NOMO-1 treated with DMSO at 0.1 percent for 48 hours (cell line): ENCODE data around the gene MYCT1.
A peak's percentile ranks its signal among the peaks of the same experiment; 100 is the strongest.
"Not testable (repeated sequence)": the region's sequence is repeated elsewhere in the genome, so short reads cannot be mapped to it uniquely, and the experiment has no call there.

Experiments used
- DNase-seq: peaks from one replicate; lab custom pipeline; 2025; ENCODE audit not compliant: unreplicated experiment; lab: John Stamatoyannopoulos, UW

Gene MYCT1

DNA sequence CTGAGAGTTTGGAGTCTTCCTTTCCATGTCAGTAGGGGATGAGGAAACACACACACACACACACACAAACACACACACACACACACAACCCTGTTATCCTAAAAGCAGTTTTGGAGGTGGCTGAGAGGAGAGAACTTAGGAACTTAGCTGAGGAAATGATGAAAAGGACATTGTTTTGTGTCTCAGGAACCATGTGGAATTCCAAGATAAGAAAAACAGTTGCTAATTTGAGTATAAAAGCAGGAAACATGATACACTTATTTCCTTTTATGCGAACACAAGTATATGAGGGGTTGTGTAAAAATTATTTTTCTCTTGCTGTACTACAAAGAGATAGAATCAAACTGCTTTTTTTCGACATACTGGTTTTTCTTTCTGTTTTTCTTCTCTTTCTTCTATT lies at the start of gene MYCT1:
Gene MYCT1, plus strand, starts transcription at position 264 of the 400 bp plus-strand sequence. Its CDS starts 6 bp downstream, at position 270.
- DNase-seq: no peak

- DNase-seq: no peak
Observed at GRCh38 chr6:152648105-152648504, 49.6 kb upstream of the MYCT1 start.

DNA sequence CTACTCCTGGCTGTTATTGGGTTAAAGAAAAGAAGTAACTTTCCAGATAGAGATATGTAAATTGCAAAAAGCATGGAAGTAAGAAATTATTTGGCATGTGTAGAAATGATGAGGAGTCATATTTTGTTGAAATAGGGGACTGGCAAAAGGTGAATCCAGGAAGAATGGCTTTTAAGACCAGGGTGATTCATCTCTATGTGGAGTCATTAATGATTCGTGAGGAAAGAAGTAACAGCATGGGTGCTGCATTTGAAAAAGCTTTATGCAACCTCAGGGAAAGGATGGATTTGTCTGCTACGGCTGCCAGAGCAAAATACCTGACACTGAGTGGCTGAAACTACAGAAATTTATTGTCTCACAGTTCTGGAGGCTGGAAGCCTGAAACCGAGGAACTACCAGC lies 45.7 kb upstream of the MYCT1 start:
- no peak for DNase-seq

DNA sequence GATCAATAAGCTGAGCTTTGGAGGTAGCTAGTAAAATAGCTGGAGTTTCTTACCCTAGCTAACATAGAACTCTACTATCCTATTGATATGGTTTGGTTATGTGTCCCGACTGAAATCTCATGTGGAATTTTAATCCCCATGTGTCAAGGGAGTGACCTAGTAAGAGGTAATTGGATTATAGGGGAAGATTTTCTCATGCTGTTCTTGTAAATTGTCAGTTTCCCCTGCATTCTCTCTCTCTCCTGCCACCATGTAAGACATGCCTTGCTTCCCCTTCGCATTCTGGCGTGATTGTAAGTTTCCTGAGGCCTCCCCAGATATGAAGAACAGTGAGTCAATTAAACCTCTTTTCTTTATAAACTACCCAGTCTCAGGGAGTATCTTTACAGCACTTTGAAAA lies 35.9 kb upstream of the MYCT1 start:
- DNase-seq: no peak

- DNase-seq: peak; percentile 30
Observed at GRCh38 chr6:152669895-152670294, 27.8 kb upstream of the MYCT1 start.

GRCh38 chr6:152671171-152671570 lies 26.5 kb upstream of the MYCT1 start:
- DNase-seq: no peak

GRCh38 chr6:152673236-152673635 lies 24.5 kb upstream of the MYCT1 start:
- DNase-seq: no peak

DNA sequence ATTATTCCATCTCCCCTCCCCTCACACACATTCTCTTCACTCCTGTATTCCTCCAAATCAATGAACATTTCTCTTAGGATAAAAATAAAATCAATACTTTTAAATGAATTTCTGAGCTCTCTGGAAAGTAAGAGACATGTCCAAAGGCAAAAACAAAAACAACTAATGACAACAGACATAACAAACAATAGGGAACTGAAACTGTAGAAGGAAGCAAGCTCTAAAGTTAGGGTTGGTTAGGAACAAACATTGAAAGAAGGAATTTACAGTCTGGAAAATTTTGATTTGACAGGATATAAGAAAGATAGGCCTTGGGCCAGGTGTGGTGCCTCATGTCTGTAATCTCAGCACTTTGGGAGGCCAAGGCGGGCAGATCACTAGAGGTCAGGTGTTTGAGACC lies 17.5 kb upstream of the MYCT1 start:
- DNase-seq: no peak

- DNase-seq: no peak
Observed at GRCh38 chr6:152680879-152681517, 16.7 kb upstream of the MYCT1 start.

DNA sequence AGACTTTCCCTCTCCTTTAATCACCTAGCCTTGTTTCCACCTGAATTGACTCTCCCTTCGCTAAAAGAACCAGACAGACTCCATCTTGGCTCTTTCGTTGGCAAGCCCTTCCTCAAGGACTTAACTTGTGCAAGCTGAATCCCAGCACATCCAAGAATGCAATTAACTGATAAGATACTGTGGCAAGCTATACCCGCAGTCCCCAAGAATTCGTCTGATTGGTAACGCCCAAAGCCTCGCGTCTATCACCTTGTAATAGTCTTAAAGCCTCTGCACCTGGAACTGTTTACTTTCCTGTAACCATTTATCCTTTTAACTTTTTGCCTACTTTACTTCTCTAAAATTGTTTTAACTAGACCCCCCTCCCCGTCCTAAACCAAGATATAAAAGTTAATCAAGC lies 15.6 kb upstream of the MYCT1 start:
- DNase-seq: no peak

DNA sequence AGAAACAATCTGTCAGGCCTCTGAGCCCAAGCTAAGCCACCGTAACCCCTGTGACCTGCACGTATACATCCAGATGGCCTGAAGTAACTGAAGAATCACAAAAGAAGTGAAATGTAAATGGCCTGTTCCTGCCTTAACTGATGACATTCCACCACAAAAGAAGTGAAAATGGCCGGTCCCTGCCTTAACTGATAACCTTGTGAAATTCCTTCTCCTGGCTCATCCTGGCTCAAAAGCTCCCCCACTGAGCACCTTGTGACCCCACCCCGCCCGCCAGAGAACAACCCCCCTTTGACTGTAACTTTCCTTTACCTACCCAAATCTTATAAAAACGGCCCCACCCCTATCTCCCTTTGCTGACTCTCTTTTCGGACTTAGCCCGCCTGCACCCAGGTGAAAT lies 14.8 kb upstream of the MYCT1 start:
- DNase-seq: not testable (repeated sequence)

DNA sequence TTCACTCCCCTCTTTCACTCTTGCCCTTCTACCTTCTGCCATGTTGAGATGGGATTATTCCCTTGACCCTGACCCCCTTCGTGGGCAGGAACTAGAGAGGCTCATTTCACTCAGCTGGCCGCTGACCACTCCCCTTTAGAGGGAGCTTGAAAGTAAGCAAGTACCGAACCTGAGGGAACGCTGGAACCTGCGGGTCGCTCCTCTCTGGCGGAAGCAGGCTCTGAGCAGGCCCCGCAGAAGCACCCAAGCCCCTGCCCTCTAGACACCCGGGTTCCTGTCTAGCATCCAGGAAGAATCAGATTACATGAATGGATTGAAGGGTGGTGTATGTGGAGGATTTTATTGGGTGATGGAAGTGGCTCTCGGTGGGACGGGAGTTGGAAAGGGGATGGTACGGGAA lies 11.9 kb upstream of the MYCT1 start:
- no peak for DNase-seq

DNA sequence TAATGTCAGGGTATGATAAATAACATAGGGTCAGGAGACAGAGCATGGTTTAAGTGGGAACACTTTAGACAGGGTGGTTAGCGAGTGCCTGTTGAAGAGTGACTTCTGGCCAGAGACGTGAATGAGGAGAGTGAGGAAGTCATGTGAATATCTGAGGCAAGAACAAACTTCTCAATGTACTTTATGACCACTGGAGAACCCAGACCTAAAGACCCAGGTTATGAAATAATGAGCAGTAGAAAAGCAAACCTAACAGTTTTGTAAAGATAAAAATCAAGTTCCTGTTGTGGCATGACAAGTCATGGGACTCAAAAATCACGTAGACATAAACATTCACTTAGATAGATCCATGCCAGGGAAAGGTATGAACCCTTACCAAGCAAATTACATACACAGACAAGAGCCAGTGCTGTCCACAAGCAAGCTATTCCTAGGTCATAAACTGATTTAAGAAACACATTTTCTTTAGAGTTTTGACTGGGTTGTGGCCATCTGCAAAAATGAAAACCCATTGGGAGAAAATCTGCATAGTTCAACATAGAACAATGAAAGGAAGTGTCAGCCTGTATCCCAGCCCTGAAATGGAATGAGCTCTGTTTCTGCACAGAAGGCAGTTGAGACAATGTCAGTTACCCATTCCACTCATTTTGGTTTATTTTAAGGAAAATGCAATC lies 2.2 kb upstream of the MYCT1 start:
- peak; percentile 32 for DNase-seq

GRCh38 chr6:152696522-152696921 lies 1.2 kb upstream of the MYCT1 start:
- DNase-seq: no peak

DNA sequence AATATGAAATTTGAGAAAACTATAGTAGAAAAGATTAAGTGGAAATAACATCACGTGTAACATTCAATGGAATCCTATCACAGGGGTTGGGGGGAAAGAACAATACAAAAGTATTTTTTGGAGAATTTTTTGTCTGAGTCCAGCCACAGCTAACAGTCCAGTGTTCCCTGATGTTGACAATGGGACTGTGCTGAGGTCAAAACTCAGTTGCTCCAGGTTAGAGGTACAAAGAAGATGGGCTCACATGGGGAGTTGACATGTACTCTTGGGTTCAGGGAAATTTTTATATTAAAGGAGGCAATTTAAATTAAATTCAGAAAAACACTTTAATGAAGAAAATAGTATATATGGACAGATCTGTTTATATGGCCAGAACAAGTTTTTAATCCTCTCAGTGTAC lies 995 bp downstream of the MYCT1 start:
- no peak for DNase-seq

DNA sequence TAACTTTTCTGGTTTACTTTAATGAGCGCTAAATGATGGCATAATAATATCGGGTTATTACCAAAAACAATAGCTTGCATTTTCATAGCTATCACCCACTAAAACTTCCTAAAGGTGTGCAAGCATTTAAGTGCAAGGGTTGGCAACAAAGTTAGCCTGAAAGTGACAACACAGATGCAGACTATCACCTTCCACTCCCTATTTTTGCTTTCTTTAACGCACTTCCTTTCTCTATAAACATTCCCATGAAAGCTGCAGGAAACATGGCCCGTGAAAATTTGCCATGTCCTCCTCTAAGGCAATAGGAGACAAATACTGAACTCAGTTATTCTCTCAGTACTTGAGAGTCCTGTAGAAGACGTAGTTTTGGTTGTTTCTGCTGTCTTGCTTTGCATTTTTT lies 2.7 kb downstream of the MYCT1 start:
- no peak for DNase-seq

GRCh38 chr6:152701081-152701862 lies 3.6 kb downstream of the MYCT1 start:
- DNase-seq: no peak

- DNase-seq: no peak
Observed at GRCh38 chr6:152701863-152702401, 4.2 kb downstream of the MYCT1 start.

- DNase-seq: not testable (repeated sequence)
Observed at GRCh38 chr6:152703750-152704149, 6.1 kb downstream of the MYCT1 start.

GRCh38 chr6:152705327-152705726 lies 7.6 kb downstream of the MYCT1 start:
- DNase-seq: no peak

- DNase-seq: no peak
Observed at GRCh38 chr6:152716322-152716721, 18.6 kb downstream of the MYCT1 start.

DNA sequence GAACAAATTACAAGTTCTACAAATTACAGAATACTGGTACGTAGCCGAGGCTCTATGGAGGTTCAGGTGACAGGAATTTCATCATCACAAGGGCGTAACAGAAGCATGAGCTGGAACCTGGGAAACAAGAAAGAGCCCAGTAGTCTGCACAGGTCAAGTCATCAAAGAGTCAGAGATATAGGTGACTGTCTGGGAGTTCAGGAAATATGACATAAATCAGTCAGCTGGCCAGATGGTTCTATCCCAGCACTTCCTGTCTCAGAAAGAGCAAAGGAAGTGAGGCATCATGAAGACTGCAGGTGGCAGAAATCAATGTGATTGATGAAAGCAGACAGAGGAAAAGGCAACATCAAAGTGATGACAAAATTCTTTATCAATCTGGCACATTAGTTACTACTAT lies 23.3 kb downstream of the MYCT1 start:
- DNase-seq: no peak
